B cell (primary cell): ENCODE results near the gene CRY1. TPM values are rescaled to one million over a fixed set of nuclear protein-coding genes. Genes with fewer than 3 reads are reported as not detected.

Experiments
- ATAC-seq: fragments of 200-7000 bp; cut with Tn5 transposase; one replicate; pipeline ENCODE4 v1.10.0; 2021; ENCODE audit warnings: low read depth, mild to moderate bottlenecking, moderate number of reproducible peaks, moderate library complexity
- CTCF ChIA-PET: fragments of 350-600 bp; sonication (Branson Sonifier 250); formaldehyde crosslinking; loops from one replicate; lab custom pipeline; 2021; ENCODE audit warnings: antibody characterized with exemption, inconsistent platforms; lab: Charles Lee
- POLR2A ChIA-PET: fragments of 350-600 bp; sonication (Branson Sonifier 250); formaldehyde crosslinking; loops from one replicate; lab custom pipeline; 2021; ENCODE audit warnings: antibody characterized with exemption; lab: Charles Lee
- DNase-seq: peaks from one replicate; pipeline ENCODE4 v3.0.0; 2013
- H2AFZ ChIP-seq: 2 replicates; pipeline ENCODE4 v1.6.1; 2012; ENCODE audit warnings: mild to moderate bottlenecking, low read depth, low read length; ENCODE audit not compliant: insufficient read depth, poor library complexity, severe bottlenecking
- H3K27ac ChIP-seq, 2 donors: 1 replicate in 1 of 2; 2 replicates in 1 of 2; pipeline ENCODE4 v1.5.1; 2012 to 2013; ENCODE audit warnings: low read length in 2 of 2, mild to moderate bottlenecking in 2 of 2, moderate library complexity in 1 of 2
- H3K27me3 ChIP-seq, 4 experiments: fragments of 200-600 bp in 1 of 4; sonication (generic) in 1 of 4; replicated peaks in 1 of 4; 1 replicate in 2 of 4; 2 replicates in 2 of 4; pipeline versions ENCODE4 v1.6.1 to v1.7.0; 2013 to 2016; ENCODE audit warnings: low read length in 3 of 4, mild to moderate bottlenecking in 2 of 4, mixed read lengths in 1 of 4, moderate library complexity in 1 of 4; ENCODE audit not compliant: insufficient read depth in 4 of 4, control insufficient read depth in 3 of 4; ENCODE audit errors: control extremely low read depth in 1 of 4
- H3K36me3 ChIP-seq, 2 experiments: replicated peaks in 1 of 2; 1 replicate in 1 of 2; 2 replicates in 1 of 2; pipeline versions ENCODE4 v1.6.1 to v1.7.1; 2013; ENCODE audit warnings: low read length in 1 of 2; ENCODE audit not compliant: insufficient read depth in 2 of 2, control insufficient read depth in 1 of 2; ENCODE audit errors: control extremely low read depth in 1 of 2, extremely low read depth in 1 of 2
- H3K4me1 ChIP-seq, 2 donors: fragments of 200-600 bp in 1 of 2; sonication (generic) in 1 of 2; 1 replicate in 1 of 2; 2 replicates in 1 of 2; pipeline versions ENCODE4 v1.5.1 to v1.6.1; 2013 to 2017; ENCODE audit warnings: low read length in 2 of 2; ENCODE audit not compliant: control insufficient read depth in 2 of 2, insufficient read depth in 2 of 2
- H3K4me2 ChIP-seq: replicated peaks from 2 replicates; pipeline ENCODE3; 2012; ENCODE audit warnings: mild to moderate bottlenecking, low read depth, low read length; ENCODE audit not compliant: poor library complexity, severe bottlenecking
- H3K4me3 ChIP-seq, 5 experiments: fragments of 200-600 bp in 1 of 5; sonication (generic) in 1 of 5; 1 replicate in 3 of 5; 2 replicates in 2 of 5; pipeline versions ENCODE4 v1.5.1 to v1.7.0; 2011 to 2016; ENCODE audit warnings: low read length in 4 of 5, mild to moderate bottlenecking in 4 of 5, low read depth in 2 of 5, control low read depth in 1 of 5, moderate library complexity in 1 of 5; ENCODE audit not compliant: insufficient read depth in 1 of 5; ENCODE audit errors: control extremely low read depth in 1 of 5, extremely low read depth in 1 of 5
- H3K79me2 ChIP-seq: fragments of 200-600 bp; sonication (generic); one replicate; pipeline ENCODE4 v1.6.0; 2016; ENCODE audit warnings: low read length; ENCODE audit not compliant: control insufficient read depth, insufficient read depth
- H3K9ac ChIP-seq: fragments of 200-600 bp; sonication (generic); 2 replicates; pipeline ENCODE4 v1.6.1; 2017; ENCODE audit warnings: mild to moderate bottlenecking, low read length, moderate library complexity
- H3K9me3 ChIP-seq, 3 donors: one replicate each; pipeline versions ENCODE4 v1.6.1 to v1.7.1; 2013; ENCODE audit warnings: low read length in 2 of 3; ENCODE audit not compliant: control insufficient read depth in 2 of 3, insufficient read depth in 1 of 3; ENCODE audit errors: control extremely low read depth in 1 of 3
- H4K20me1 ChIP-seq: 2 replicates; pipeline ENCODE4 v1.6.0; 2012; ENCODE audit warnings: mild to moderate bottlenecking, low read length; ENCODE audit not compliant: insufficient read depth, control insufficient read depth, poor library complexity, severe bottlenecking
- H3K27ac Mint-ChIP-seq: one replicate; pipeline ENCODE4 v1.8.0; 2021; ENCODE audit warnings: mixed read lengths
- H3K27me3 Mint-ChIP-seq: one replicate; pipeline ENCODE4 v1.8.0; 2021; ENCODE audit warnings: mixed read lengths
- H3K4me1 Mint-ChIP-seq: one replicate; pipeline ENCODE4 v1.8.0; 2021; ENCODE audit warnings: mixed read lengths
- H3K4me3 Mint-ChIP-seq: one replicate; pipeline ENCODE4 v1.8.0; 2021; ENCODE audit warnings: mixed read lengths
- H3K9me3 Mint-ChIP-seq: one replicate; pipeline ENCODE4 v1.8.0; 2022; ENCODE audit warnings: mixed read lengths; ENCODE audit not compliant: insufficient read depth
- EZH2 ChIP-seq: IDR thresholded peaks from 2 replicates; pipeline ENCODE4 v1.6.1; 2012; ENCODE audit warnings: borderline replicate concordance, low read depth, mild to moderate bottlenecking, moderate library complexity, low read length; ENCODE audit not compliant: insufficient read depth, poor library complexity, severe bottlenecking
- WGBS: methylation state at CpG from one replicate; pipeline ENCODE4 v1.1.5; 2013; ENCODE audit warnings: missing lambda C conversion rate; ENCODE audit not compliant: insufficient coverage; 5-methylcytosine and 5-hydroxymethylcytosine counted together
- intact Hi-C: fragments of 100-400 bp; cut with micrococcal nuclease; formaldehyde crosslinking; loops from one replicate; pipeline ENCODE4 v1.10.0; 2022
- polyA plus RNA-seq: library from polyadenylated mRNA; depleted of rRNA; stranded (reverse); fragments of >200 nt; gene quantifications from 2 replicates; pipeline ENCODE4 v1.2.3, GENCODE V29; 2012
- total RNA-seq, 2 donors: library from RNA; stranded (reverse); fragments of 120-200 nt in 1 of 2; gene quantifications; 1 replicate in 1 of 2; 2 replicates in 1 of 2; pipeline versions ENCODE4 v1.2.3 to v1.2.4, GENCODE V29; 2013 to 2022
- TF ChIP-seq, protein P1 (sequence below): fragments of 200-600 bp; IDR thresholded peaks from one replicate; pipeline ENCODE4 v1.8.0; 2022; ENCODE audit warnings: antibody characterized with exemption, mild to moderate bottlenecking

The CRY1 gene
- total and polyA plus RNA-seq, 2 donors (not counting 1 experiment from before 2014, with no cell fraction given): 2.4 to 8.8 TPM

DNA sequence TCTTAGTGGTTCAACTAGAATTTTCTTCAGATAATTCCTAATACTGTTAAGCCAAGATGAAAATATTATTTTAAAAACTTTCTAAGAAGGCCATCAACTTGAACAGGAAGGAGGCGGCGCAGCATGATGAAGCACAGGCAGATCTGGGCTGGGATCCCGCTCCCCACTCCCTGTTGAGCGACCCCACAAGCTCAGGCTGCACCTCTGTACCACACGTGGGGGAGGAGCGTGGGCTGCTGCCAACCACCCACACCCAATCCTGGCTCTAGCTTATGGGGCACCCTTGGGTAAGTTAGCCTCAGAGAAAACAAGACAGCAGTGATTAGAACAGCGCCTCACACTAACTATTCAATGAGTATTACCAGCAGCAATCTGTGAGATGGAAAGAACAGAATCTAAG is 112.4 kb downstream of the CRY1 start:
- no peak overlapping the region for H3K27ac ChIP-seq
- no peak overlapping the region for H3K4me2 ChIP-seq
- TF ChIP-seq EZH2: no peak
- TF ChIP-seq, protein P1, sequence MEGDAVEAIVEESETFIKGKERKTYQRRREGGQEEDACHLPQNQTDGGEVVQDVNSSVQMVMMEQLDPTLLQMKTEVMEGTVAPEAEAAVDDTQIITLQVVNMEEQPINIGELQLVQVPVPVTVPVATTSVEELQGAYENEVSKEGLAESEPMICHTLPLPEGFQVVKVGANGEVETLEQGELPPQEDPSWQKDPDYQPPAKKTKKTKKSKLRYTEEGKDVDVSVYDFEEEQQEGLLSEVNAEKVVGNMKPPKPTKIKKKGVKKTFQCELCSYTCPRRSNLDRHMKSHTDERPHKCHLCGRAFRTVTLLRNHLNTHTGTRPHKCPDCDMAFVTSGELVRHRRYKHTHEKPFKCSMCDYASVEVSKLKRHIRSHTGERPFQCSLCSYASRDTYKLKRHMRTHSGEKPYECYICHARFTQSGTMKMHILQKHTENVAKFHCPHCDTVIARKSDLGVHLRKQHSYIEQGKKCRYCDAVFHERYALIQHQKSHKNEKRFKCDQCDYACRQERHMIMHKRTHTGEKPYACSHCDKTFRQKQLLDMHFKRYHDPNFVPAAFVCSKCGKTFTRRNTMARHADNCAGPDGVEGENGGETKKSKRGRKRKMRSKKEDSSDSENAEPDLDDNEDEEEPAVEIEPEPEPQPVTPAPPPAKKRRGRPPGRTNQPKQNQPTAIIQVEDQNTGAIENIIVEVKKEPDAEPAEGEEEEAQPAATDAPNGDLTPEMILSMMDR: no peak
- no peak overlapping the region for H3K9ac ChIP-seq
- Mint-ChIP-seq H3K9me3 (no peaks in the 10 kb centered on the region), H3K27me3 (no peaks in the 10 kb centered on the region), H3K27ac (no peak overlapping the region), H3K4me1 (peaks cover 13% of the 10 kb centered on the region), H3K4me3 (no peak overlapping the region)
- intact Hi-C loops: no loop called here
- ATAC-seq: no peak
- peaks cover under 1% of the 10 kb centered on the region in 2 donors for H3K4me1 ChIP-seq
- no peaks in the 10 kb centered on the region for H3K36me3 ChIP-seq
- no peaks in the 10 kb centered on the region for H3K27me3 ChIP-seq
- H3K79me2 ChIP-seq: no peaks in the 10 kb centered on the region
- DNase-seq: no peak
- ChIA-PET CTCF (no interaction called here), POLR2A (no interaction called here)
- no peaks in the 10 kb centered on the region for H4K20me1 ChIP-seq
- no peak overlapping the region for H2AFZ ChIP-seq
- H3K4me3 ChIP-seq: no peak overlapping the region
- H3K9me3 ChIP-seq: no peaks in the 10 kb centered on the region
- 93% methylated on average over 5 of the region's 7 CpGs for WGBS

- H3K4me1 Mint-ChIP-seq: peaks cover 15% of the 10 kb centered on the region
- Histone ChIP-seq H3K79me2 (no peaks in the 10 kb centered on the region), H3K9ac (no peak overlapping the region), H3K27me3 (no peaks in the 10 kb centered on the region), H3K4me1 (peaks cover 7 to 10% of the 10 kb centered on the region in 2 donors), H3K4me2 (no peak overlapping the region), H3K36me3 (no peaks in the 10 kb centered on the region), H3K9me3 (no peaks in the 10 kb centered on the region), H2AFZ (no peak overlapping the region), H3K27ac (no peak overlapping the region), H4K20me1 (no peaks in the 10 kb centered on the region), H3K4me3 (no peak overlapping the region)
- DNase-seq (no peak), ATAC-seq (no peak)
- ChIA-PET CTCF (interaction anchor here (1.3 kb wide), 1 partner anchor 59 kb away, joined by 3 read pairs; no protein-coding TSS in a partner anchor), POLR2A (no interaction called here)
- 100% methylated on average over 4 of the region's 9 CpGs for WGBS
- intact Hi-C loops: no loop called here
- no peak overlapping the region for H3K4me3 Mint-ChIP-seq
- TF ChIP-seq, protein P1: no peak
- TF ChIP-seq EZH2: no peak
- H3K27me3 Mint-ChIP-seq: no peaks in the 10 kb centered on the region
- no peaks in the 10 kb centered on the region for H3K9me3 Mint-ChIP-seq
- H3K27ac Mint-ChIP-seq: no peak overlapping the region
Measured at GRCh38 chr12:106978035-106978800, 115.1 kb downstream of the CRY1 start.
